Stimulated activated CD4-positive, alpha-beta T cell treated with anti-CD3 and anti-CD28 coated beads, Interleukin-15, amount 100 ng/mL, for 1 hour (primary cell): ENCODE data around the gene MGMT.

Experiments used
- DNase-seq, 2 donors: peaks; one replicate each; pipeline ENCODE4 v3.0.0-alpha.2; 2020; ENCODE audit warnings: low read depth in 1 of 2, low spot score in 1 of 2

Gene MGMT

DNA sequence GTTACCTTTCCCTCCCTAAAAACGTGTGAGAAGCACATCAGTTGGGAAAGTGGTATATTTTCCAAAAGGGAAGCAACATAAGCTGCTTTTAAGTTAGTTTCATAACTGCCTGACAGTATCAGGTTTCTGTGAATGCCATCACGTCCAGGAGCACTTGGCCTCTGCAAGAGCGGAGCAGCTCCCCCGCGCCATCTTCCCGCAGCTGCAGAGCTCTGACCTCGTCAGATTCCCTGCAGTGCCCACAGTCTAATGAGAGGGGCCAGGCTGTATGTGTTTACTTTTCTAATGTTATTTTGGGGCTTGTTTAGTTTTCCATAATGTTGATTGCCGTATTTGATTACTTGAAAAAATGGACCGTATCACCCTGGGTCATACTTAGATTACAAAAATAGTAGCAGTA, 74.2 kb downstream of the MGMT start:
- DNase-seq = no peak

DNA sequence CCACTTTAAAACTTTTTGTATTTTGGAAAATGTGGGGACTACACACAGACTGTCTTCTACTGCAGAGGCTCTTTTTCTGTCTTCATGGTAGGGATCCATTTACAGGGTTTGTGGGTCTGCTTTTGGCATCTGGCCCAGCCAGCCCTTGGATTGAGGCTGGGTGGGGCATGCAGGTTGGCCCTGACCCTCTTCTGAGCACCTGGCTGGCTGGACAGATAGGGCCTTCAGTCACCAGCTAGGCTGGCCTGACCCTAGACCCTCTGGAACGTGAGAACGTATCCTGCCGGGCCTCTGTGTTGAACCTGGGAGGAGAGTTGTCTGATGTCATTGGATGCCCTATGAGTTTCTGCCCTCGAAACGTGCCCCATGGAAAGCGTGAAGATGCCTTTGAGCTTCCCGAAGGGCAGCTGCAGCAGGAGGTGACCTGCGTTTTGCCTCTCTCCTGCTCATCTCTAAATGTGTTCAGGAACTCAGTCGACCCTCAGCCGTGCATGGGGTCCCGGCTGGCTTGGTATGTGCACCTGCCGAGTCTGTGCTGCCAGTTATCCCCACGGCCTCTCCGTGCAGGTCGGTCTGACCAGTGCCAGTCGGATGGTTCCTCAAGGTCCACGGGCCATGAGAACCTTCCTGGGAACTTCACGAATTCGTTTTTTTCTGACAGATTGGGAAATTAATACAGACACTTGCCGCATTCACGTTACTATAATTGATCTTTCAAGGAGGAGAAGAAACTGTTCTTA, 74.9 kb downstream of the MGMT start:
- DNase-seq = no peak

DNA sequence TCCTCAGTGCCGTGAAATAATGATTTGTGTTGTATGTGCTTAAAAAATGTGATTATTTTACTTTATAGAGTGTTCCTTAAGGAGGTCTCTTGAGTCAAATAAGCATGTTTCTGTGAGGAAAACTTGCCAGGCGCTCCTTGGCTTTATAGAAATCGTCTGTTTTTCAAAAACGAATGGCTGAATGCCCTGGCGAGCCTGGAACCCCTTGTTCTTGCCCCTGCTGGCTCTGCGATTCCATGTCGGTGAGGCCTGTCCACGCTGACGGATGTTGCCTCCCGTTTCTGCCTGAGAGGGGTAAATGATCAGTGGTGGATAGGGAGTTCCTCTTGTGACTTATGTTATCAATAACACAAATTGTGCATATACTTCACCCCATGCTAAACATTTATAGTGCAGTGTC, 75.5 kb downstream of the MGMT start:
- no peak for DNase-seq

DNA sequence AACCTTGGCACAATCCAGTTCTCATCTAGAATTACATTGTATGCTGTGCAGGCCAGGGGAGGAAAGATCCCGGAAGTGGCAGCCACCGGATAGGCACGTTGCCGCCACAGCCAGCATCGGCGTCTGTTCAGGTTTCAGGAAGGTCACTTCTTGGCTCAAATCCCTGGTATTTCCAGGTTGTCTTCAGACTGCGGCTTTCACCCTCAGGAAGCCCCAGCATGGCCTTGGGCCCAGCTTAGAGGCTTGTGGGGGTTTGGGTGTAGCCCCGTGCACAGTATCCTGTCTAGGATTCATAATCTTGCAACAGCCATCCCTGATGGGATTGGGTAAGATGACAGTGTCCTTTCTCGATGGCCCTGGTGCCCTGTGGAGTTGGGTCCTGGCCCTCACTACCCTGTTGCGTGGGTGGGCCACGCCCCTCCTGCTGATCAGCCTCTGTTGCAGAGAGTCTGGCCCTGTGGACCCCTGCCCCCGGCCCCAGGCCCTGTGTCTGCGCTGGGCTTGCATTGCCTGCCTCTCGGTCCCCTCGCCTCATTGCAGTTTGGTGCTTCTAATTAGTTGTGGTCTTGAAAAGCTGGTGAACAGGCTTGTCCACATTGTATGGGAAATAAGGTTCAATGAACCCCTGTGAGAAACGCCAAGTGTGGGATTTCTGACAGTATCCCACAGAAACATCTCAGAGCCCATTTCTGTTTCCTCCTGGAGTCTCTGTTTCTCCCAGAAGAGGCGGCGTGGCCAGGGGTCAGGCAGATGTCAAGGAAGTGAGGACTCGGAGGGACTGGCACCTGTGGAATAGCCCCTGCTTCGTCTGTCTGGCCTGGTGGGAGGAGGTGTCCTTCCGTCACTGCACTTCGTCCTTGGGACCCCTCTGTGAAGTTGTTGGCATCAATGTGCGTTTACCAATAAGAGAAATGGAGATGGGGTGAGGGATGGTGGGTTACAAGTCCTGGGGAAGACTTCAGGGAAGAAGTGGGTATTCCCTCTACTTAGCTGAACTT, 77.5 kb downstream of the MGMT start:
- DNase-seq = no peak

DNA sequence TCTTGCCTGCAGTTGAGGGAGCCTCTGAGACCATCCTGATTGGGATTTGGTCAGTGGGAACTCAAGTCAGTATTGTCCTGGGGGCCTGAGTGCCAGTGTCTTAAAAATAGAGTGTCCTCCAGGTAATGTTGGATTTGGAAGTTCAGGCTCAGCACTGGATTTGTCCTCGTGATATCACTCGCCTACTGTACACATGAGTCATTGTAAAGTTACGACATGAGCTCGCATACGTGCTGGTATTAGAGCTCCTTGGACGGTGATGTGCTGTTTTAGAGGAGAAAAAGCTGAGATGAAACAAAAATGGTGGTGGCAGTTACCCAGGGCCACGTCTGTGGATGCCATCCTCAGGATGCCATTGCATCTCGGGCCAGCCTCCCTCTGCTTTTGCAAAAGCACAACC, 78.2 kb downstream of the MGMT start:
- DNase-seq = no peak

DNA sequence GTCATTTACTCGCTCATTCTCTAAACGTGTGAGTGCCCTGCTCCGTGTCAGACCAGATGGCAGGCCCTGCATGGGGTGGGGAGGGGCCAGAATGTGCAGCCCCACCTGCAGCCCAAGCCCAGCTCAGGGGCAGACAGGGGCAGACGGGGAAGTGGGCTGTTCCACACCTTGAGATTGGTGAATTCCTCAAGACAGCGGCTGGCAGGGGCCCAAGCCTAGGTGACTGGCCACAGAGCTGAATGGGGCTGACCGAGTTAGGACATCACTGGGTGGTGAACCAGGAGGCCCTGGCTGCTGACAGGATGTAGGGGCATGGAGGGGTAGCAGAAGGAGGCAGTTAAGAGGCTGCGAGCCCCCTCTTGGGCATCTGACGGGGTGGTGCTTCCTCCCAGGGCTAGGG, 79.1 kb downstream of the MGMT start:
- no peak for DNase-seq

DNA sequence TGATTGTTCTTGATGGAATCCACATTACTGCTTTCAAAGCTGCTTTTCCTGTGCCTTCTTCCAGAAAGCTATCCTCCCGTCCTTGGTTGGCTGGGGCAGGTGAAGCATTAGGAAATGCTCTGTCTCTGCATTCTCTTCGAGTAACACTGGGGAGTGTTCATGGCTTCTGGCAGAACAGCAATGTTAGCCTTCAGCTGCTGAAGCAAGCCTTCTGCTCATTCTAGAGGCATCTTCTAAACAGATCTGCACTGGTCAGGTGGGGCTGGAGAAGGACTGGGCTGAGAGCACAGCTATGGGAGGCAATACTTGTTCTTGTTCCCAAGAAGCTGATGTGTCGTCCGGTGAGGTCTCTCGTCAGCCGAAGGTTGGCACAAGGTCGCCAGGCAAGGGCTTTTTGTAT, 80.6 kb downstream of the MGMT start:
- DNase-seq = no peak

DNA sequence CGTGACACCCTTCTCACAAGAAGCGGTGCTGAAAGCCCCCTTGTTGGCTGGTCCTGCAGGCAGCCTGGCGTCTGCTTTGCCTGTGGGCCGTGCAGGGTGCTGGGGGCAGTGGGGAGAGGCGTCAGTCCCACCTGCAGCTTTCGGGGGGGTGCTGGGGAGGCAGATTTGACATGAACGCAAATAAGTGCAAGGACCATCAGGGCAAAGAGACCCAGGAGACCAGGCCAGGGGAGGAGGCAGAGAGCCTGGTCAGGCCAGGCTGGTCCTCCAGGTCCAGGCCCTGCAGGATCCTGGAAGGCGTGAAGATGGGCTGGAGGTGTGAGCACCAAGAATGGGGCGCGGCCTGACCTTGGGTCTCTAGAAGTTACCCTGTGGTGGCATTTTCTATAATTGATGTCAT, 81.6 kb downstream of the MGMT start:
- no peak for DNase-seq

DNA sequence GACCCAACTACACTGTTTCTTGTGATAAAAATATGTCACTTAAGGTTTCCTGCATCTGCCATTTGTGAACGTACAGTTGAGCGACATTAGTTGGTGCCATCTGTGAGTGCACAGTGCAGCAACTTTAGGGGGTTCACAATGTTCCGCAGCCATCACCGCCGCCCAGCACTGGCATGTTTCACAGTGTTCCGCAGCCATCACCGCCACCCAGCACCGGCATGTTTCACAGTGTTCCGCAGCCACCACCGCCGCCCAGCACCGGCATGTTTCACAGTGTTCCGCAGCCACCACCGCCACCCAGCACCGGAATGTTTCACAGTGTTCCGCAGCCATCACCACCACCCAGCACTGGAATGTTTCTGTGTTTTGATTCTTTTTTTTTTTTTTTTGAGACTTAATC, 83.0 kb downstream of the MGMT start:
- no peak for DNase-seq

DNA sequence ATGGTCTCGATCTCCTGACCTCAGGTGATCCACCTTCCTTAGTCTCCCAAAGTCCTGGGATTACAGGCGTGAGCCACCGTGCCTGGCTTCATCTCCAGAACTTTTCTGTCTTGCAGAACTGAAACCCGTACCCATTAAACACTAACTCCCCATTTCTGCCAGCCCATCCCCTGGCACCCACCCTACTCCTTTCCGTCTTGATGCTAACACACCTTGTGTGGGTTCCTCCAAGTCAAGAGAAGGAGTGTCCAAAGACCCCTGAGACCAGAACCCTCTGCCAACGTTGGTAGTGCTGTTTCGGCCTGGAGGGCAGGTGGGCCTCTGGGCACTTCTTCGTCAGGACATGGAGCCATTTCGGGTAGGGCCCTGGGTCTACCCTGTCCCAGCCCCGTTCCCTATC, 83.6 kb downstream of the MGMT start:
- DNase-seq = no peak

DNA sequence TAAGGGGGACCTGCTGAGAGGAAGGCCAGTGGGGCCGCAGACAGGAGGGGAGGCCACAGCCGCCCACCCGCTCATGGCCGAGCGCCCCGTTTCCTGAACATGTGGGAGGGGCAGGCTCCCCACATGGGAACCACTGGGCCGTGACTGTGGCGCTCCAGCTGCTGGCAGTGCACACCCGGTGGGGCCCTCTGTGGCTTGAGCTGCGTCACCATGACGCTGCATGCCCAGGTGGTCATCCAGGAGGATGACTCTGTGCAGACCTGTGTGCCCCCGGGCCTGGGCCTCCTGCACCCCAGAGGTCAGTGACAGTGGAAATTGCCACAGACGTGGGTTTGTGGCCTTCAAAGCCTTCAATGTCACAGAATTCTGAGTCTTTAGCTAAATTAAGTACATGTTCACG, 85.1 kb downstream of the MGMT start:
- no peak for DNase-seq

DNA sequence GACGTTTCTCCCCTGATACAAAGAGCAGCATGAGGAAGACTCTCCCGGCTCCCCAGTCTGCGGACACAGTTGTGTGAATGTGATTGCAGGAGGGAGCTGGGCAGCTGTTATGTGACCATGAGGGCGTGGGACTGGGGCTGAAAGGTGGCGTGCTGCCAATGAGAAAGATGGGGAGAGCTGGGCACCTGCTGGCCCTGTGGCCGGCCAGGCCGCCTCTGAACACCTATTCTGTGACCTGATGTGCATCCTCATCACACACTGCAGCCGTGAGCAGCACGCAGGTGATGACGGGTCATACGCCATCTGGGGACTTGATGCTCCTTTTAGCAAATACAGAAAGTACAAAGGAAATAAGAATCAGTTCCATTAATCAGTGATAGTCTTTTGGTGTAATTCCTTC, 86.9 kb downstream of the MGMT start:
- DNase-seq = no peak

DNA sequence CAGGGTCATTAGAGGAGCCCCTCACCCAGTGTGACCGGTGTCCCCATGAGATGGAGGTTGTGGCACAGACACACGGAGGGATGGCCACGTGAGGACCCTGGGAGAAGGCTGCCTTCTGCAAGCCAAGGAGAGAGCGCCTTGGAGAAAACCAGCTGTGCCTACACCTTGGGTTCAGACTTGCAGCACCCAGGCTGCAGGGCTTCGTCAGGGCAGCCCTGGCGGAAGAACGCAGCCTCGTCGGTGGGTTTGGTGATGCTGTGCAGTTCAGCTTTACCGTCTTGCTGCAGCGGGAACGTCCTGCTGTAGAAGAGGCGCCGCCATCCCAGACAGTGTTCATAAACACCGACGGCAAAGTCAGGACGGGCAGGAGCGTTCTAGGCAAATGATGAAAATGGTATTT, 89.3 kb downstream of the MGMT start:
- no peak for DNase-seq

DNA sequence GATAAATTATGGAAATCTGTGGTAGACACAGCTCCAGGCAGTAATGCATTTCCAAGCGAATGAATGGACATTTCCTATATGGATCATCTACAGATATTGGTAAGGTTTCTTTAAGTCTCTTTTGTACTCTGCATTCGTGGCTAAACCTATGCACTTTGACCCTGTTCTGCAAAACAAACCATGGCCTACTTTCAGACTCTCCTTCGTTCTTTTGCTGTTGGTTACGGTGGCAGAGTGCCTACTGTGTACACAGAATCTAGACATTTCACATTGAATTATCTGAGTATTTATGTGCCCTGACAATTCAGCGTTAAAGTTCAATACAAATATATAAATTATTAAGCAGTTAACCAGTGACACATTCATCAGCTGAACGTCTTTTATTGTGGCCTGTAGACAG, 93.3 kb downstream of the MGMT start:
- DNase-seq = no peak

DNA sequence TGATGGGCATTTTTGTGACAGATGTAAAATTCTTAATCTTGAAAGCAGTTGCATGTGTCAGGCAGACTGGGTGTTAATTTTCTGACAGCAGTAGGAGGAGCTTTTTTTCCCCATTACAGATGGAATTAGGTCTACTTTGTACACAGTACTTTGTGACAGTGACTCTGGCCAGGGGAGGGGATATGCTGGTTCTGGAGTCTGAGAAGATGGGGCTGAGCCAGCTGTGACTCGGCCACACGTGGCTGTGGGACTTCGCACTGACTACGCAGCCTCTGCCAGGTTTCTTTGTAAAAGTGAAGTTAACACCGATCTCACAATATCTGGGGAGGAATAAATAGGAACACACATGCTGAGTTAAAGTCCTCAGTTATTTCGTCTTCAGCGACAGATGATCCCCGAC, 95.4 kb downstream of the MGMT start:
- DNase-seq = no peak

DNA sequence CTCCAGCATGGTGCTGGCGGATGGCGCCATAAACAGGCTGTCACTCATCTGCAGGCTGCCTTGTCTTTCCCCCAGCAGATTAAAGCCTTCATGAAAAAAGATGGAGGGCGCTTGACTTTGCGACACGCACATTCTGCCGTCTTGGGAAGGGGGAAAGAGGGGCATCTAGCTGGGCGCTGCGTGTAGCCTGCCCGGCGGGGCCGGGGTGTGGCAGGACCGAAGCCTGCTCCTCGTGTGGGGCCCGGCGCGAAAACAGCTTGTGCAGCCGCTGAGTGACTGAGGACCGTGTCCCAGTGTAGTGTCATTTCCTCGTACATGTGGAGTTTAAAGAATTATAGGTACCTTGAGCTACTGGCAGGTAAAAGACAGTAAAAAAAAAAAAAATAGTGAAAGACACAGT, 97.9 kb downstream of the MGMT start:
- no peak for DNase-seq

DNA sequence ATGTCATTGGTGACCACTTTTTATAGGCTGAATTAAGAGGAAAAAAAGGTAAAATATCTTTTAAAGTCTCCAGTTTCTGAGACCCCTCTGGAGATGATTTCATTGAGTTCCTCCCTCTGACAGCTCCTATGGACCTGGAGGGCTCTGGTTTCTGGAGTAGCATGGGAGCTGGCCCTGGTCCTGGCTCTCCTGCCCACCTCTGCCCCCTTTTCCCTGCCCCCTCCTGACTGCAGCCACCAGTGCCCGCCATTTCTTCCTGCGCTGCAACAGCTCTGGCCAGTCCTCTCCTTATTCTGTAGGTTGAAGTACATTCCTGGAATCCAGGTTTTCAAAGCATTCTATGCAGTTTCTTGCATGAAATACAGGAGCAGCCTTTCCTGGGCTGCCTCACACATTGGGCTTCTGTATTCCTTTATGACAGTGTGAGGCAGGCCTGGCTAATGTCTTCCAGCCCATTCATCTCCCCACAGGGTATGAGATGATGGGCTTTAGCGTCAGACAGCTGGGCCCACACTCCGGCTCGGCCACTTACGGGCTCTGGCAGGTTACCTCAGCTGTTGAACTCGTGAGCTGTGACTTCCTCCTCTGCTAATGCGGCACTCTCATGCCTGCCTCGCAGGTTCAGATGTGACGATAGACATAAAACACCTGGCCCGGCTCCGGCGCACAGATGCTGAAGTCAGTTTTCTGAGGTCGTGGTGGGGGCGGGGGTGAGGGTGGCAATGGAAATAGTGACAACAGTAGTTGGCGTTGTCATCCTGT, 101.7 kb downstream of the MGMT start:
- DNase-seq = no peak

DNA sequence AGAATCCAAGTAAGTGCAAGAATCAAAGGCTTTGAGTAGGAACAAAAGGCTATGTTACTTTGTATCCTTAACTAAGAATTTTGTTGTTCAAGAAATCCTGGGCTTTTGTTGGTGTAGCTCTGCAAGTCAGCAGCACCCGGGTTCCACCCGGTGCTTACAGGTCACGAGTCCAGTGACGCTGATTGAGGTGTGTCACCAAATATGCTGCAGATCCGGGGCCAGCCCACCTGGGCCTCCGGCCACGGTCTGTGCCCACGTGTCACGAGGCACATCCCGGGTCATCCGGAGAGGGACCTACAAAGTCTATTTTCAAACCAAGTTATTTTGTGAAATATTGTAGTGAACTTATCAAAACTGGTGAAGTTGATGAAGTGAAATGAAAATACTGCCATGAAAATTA, 103.1 kb downstream of the MGMT start:
- no peak for DNase-seq

DNA sequence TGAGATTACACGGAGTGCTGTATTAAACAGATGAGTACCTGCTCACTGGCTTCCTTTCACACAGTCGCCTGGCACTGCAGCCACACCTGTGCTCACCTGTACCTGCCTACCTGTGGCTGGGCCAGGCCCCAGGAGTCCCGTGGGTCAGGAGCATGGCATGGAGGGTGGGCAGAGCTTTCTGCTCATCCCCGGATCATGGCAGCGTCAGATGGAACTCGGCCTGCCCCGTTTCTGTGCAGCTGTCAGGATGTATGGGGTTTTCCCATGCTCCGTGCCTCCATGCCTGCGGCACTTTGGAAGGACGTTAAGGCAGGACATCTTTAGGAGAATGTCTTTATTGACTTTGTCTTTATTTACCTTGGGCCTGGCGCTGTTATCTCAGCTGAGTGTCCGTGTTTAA, 112.2 kb downstream of the MGMT start:
- DNase-seq = no peak

DNA sequence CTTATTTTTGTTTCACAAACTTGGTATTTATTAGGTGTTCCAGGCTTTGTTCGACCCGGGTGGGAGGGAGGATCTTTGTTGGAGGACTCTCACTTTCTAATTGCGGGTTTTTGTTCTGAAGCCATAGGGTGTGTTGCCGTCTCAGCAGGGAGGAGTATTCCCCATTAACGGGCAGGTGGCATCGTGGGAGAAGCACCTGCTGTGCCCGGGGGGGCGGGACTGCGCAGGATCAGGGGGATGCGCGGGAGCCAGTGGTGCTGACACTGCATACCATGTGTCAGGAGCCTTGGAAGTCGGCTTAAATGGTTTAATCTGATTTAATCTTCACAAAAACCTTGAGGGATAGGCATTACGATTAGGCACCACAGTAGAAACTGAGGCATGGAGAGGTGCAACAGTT, 113.0 kb downstream of the MGMT start:
- no peak for DNase-seq

DNA sequence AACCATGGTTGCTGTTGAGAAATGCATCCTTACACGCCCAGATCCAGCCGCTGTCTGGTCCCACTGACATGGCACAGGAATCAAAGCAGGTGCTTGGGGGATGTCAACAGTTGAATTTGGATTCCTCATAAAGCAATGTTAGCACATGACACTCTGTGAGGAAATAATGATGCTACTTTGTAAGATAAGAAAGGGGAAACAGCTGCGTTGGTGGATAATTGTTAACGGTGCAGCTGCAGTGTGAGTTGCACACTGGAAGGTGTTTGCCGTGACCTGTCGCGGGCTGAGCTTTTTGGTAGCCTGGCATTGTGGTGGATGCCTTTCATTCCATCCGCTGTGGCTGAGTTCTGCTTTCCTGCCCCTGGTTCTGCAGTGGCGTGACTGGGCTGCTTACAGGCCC, 113.9 kb downstream of the MGMT start:
- no peak for DNase-seq
